GM10847 (cell line): ENCODE results near the gene MICU1.

Experiments
- POLR2A ChIP-seq: IDR thresholded peaks from 2 replicates; pipeline ENCODE4 v1.6.1; 2011; ENCODE audit not compliant: insufficient read length; ENCODE audit errors: extremely low read depth

Gene MICU1

GRCh38 chr10:72597897-72598296, 28.0 kb downstream of the MICU1 start:
- no peak for TF ChIP-seq POLR2A

GRCh38 chr10:72595436-72595835, 30.4 kb downstream of the MICU1 start:
- no peak for TF ChIP-seq POLR2A

GRCh38 chr10:72593963-72594362, 31.9 kb downstream of the MICU1 start:
- TF ChIP-seq POLR2A: no peak

GRCh38 chr10:72588266-72588665, 37.6 kb downstream of the MICU1 start:
- no peak for TF ChIP-seq POLR2A

GRCh38 chr10:72587568-72587967, 38.3 kb downstream of the MICU1 start:
- no peak for TF ChIP-seq POLR2A

- TF ChIP-seq POLR2A: no peak
These were observed 51.2 kb downstream of the MICU1 start for GRCh38 chr10:72574636-72575035.

- no peak for TF ChIP-seq POLR2A
These were observed 52.8 kb downstream of the MICU1 start for GRCh38 chr10:72573079-72573478.

- TF ChIP-seq POLR2A: no peak
These were observed 57.8 kb downstream of the MICU1 start for GRCh38 chr10:72567889-72568640.

- no peak for TF ChIP-seq POLR2A
These were observed 58.5 kb downstream of the MICU1 start for GRCh38 chr10:72567421-72567820.

GRCh38 chr10:72564596-72564995, 61.3 kb downstream of the MICU1 start:
- TF ChIP-seq POLR2A: no peak

- TF ChIP-seq POLR2A: no peak
These were observed 62.4 kb downstream of the MICU1 start for GRCh38 chr10:72563327-72563932.

- TF ChIP-seq POLR2A: no peak
These were observed 64.1 kb downstream of the MICU1 start for GRCh38 chr10:72561745-72562166.

GRCh38 chr10:72557362-72557761, 68.5 kb downstream of the MICU1 start:
- TF ChIP-seq POLR2A: no peak

GRCh38 chr10:72552857-72553256, 73.0 kb downstream of the MICU1 start:
- no peak for TF ChIP-seq POLR2A

- TF ChIP-seq POLR2A: no peak
These were observed 75.6 kb downstream of the MICU1 start for GRCh38 chr10:72550239-72550638.

GRCh38 chr10:72545546-72545945, 80.3 kb downstream of the MICU1 start:
- no peak for TF ChIP-seq POLR2A

- no peak for TF ChIP-seq POLR2A
These were observed 83.5 kb downstream of the MICU1 start for GRCh38 chr10:72542396-72542815.

- TF ChIP-seq POLR2A: no peak
These were observed 84.5 kb downstream of the MICU1 start for GRCh38 chr10:72541337-72541736.
